HG03060 (cell line): ENCODE data around the gene OSBPL2.

ENCODE experiments used
- ATAC-seq: cut with Tn5 transposase; IDR thresholded peaks from one replicate; pipeline ENCODE4 v1.9.1; 2021; ENCODE audit warnings: low read depth, moderate number of reproducible peaks; ENCODE audit not compliant: unreplicated experiment

Gene OSBPL2

DNA sequence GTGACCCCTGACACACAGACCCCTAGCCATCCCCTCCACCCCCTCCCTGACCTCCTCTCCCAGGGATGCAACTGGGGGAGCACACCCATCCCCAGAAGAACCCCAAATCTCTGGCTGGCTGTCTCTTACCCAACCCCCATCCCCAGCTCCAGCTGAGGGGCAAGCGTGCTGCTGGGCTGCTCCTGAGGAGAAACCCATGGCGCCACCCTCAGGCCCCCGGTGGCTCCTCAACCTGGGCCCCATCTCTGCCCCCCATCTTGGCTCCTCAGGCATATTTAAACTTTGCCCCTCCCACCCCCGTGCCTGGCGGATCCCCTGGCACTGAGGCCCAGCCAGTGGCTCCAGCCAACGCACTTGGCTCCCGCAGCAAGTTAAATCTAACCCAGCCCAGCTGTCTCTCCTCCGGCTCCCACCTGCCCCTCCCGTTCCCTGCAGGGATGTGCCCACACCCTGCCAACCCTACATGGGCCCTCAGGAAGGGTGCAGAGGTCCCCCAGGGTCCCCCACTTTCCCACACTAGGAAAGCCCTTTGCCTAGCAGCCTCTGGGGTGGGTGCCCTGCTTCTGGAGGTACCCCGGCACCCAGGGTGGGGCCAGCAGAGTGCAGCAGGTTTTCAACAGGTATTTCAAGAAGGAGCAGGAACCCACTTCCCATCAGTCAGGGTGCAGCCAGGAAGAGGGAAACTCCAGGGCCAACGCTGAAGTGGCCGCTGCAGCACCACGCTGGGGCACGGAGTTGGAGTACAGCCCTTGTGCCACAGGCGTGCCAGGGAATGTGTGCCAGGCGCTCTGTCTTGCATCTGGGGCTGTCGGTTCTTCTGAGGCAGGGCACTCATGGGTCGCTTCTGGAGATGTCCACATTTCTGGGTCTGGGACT, 5.3 kb upstream of the OSBPL2 start:
- ATAC-seq, result no peak

DNA sequence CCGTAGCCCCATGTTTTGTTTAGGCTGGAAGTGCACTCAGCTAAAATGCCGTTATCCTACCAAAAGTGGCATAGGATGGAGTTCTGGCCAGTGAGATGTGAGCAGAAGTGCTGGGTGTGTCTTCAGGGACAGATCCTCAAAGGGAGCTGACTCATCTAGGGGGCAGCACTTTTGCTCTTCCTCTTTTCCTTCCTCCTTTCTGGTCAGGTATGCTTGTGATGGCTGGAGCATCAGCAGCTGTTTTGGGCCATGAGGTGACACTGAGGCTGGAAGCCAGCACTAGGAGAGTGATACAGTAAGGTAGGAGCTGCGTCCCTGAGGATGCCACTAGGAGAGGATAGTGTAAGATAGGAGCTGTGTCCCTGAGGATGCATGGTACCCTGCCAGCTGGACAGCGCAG, 4.6 kb upstream of the OSBPL2 start:
- no peak for ATAC-seq

DNA sequence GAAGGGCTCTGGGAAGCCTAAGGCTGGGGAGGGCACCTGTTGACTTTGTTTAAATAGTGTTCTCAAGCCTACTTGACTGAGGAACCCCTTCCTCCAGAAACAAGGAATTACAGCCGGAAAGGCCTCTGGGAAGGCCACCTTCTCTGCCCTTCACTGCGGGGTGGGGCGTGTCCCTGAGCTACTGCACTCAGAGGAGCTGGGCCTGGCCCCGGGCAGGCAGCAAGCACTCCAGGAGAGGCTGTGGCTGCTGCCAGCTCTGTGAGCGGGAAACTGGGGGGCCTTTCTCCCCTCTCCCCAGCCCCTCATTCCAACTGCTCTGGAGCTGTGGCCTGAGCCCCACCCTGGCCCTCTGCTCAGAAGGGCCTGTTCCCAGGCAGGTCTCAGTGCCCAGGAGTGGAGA, 4.0 kb upstream of the OSBPL2 start:
- no peak for ATAC-seq

DNA sequence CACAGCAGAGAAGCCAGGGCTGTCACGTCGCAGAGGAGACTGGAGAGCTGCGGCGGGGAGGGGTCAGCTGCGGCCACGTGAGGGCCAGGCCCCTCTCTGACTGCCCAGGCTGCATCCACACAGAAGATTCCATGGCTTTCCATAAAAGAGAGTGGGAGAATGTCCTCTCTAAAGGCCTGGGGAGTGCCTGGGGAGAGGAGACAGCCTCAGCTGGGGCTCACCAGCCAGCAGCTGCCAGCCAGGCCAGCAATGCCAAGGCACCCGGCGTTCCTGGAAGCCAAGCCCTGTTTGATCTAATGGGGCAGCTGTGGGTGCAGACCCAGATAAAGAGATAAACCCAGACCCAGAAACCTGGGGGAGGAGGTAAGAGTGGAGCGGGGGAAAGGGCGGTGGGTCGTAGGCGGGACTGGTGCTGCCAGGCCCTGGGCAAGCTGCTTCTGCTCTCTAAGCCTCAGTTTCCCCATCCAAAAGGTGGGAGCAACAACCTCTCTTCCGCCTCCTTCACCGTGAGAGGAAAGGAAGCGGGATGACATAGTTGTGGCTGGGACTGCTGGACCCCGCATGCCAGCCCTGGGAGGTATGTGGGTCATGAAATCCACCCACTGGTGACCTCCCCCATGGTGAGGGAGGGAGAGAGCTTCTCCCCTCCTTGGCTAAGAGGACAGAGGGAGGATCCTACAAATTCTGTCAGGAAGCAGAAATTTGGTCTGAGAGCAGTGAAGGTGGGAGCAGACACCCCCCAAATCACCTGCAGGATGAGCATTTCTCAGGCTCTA, 3.1 kb upstream of the OSBPL2 start:
- no peak for ATAC-seq

DNA sequence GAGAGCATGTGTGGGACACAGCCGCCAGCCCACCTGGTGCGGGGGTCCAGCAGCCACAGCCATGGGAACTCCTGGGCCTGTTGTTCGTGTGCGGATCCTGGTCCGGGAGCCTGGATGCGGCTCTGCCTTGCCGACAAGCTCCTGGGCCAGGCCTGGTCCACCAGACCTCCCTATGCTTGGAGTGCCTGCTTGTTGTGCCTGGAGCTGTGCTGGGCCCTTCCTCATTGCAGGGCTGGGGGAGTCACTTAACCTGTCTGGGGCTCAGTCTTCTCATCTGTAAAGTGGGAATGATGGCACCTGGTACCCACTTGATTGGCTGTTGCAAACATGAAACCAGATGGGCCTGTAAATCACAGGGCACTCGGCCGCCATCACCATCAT, 2.6 kb upstream of the OSBPL2 start:
- ATAC-seq, result no peak

DNA sequence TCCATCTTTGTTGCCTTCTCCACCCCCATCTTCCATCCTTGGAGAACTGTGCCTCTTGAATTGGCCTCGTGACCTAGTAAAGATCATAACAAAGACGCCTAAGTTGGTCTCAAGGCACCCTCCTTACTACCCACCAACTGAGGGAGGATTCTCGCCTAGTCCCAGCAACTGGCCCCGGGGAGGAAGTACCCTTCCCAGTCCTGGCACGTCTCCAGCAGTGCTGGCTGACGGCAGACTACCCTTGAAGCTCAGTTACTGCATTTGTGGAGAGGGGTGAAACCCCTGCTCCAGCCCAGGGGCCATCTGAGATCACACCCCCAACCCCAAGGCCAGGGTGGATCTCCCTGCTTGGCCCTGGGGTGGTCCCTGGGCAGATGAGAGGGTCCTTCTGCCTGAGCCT, 2.1 kb upstream of the OSBPL2 start:
- ATAC-seq, result no peak

DNA sequence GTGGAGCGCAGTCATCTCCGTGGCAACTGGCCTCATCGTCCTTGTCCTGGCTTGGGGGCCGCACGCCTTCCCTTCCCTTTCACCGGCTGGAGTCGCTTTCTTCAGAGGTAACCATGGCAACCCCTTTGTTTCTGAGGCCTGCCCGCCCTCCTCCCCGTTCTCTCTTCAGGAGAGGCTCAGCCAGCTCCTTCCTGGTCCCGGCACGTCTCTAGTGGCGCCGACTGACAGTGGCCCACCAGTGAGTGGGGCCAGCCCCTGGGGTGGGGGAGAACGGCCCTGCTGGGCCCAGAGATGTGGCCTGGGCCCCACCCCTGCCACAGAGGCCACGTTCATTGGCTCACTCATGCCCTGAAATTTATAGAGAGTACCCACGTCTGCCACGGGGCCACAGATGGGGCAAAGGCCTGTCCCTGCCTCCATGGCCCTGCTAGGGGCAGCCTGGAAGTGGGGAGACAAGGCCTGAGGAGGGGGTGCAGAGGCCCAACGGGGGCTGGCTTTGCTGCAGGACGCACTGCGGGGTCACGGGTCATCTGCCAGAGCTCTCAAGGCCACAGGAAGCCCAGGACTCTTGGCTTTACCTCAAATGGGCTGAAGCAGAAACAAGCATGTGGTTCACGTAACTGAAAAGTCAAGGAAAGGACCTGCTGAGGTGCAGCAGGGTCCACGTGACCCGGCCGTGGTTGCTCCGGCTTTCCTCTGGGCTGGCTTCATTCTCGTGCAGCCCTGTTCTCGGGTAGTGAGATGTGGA, 1.4 kb upstream of the OSBPL2 start:
- no peak for ATAC-seq

DNA sequence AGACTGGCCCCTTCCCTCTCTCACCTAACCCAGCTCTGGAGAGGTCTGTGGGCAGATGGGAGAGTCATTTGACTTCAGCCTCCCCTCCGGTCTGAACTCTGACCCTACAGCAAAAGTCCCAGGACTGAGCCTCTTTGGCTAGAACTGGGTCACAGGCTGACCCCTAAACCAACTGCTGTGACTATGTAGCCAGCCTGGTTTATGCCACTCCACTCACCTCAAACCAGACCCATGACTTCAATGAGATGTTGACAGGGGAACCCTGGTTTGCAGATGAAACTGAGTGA, 864 bp upstream of the OSBPL2 start:
- no peak for ATAC-seq

DNA sequence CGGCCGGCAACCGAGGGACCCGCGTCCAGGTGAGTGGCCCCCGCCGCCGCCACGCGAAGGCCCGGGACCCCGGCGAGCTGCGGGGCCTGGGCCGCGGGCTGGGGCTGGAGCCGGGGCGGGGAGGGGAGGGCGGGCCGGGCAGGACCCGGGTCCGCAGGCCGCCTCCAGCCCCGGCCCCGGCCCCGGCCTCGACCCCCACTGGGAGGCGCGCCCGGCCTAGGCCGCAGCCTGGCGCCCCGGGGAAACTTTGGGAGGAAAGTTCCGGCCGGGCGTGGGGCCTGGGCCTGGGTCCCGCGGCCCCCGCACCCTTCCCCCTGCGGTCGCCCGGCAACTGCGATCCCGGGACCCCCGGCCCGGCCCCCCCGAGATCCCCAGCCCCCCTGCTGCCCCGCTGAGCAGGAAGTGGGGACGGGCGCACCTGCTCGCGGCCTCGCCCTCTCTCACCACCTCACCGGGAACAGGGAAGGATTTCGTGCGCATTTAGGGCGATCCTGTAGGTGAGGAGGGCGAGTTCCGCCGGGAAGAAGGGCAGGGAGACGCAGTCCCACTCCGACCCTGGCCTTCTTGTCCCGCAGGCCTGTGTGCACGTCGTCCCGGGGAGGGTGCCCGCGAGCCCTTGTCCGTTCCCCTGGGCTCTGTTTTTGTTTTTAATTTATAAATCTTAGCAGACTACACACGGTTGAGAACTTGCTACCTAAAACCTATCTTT, 402 bp downstream of the OSBPL2 start:
- ATAC-seq, result no peak

DNA sequence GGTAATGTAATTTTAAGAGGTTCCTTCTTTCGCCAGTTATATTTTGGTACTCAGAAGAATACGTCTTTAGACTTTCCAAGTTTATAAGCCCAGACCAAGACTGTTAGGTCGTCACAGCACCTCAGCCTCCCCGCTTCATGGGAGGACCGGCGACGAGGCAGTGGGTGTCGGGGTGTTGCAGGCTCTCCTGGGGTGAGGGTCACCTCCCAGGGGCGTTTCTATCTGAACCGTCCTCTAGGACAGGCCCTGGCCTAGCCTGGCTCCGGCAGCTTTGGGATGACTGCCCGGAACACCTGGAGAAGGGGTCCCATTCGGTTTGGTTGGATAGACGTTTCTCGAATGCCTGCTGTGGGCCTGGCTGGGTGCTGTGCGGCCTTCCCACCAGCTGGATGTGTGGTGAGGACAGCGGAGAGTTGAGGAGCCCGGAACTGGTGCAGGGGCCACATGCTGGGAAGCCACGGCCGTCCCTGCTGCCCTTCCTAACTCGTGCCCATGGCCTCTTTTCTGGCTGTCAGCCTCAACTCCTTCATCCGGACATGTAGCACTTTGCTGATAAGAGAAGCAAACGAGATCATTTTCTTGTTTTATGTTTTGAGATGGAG, 1.1 kb downstream of the OSBPL2 start:
- no peak for ATAC-seq

DNA sequence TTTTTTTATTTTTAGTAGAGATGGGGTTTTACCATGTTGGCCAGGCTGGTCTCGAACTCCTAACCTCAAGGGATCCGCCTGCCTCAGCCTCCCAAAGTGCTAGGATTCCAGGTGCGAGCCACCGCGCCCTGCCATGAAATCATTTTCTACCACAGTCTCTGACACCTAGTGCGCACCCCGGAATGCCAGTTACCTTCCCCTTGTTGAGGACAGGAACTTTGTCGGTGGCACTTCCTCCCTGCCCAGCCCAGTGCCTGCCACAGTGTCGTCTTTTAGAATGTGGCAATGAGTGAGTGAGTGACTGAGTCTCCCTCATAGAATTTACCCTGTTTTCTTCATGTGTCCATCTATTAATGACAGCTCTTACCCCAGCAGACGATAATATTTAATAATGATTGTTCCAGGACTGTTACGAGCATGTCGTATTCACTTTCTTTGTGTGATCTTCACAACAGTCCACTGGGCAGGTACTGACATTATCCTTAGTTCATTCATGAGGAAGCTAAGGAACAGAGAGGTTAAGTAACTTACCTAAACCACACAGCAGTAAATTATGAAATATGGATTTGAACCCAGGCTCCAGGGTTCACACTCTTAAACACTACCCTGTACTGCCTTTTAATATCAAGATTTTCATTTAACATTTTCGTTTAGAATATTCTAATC, 1.8 kb downstream of the OSBPL2 start:
- no peak for ATAC-seq

DNA sequence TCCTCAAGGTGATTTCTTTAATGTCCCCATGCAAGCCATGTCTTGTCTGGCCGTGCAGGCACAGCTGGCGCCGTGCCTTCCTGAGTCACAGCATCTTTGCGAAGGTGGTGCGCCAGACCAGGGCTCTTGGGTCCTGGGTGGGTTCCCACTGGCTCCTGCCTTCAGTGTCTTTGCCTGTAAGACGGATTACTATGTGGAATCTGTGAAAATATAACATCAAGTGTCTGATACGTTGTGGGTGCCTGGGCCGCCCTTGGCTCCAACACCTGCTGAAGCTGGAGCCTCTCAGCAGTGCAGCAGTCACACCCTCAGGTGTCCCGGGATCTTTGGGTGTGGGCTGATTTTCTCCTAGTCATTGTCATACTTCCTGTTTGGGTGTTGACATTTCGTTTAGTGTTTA, 3.2 kb downstream of the OSBPL2 start:
- ATAC-seq, result no peak

DNA sequence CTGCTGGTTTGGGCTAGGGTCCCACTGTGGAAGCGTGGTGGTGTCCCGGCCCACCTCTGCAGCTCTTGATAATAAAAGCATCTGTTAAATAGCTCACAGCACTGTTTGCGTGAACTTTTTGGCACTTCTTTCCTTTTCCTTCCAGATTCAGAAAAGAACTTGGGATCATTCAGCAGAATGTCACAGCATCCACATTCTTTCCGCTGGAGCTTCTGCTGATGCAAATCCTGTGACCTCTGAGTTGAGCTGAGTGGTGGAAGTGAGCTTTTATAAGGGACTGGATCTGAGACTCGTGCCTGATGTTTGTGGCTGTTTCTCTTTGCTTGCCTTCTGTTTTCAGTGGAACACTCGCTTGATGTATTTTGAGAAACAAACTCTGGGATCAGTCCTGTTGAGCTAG, 3.9 kb downstream of the OSBPL2 start:
- ATAC-seq, result no peak

DNA sequence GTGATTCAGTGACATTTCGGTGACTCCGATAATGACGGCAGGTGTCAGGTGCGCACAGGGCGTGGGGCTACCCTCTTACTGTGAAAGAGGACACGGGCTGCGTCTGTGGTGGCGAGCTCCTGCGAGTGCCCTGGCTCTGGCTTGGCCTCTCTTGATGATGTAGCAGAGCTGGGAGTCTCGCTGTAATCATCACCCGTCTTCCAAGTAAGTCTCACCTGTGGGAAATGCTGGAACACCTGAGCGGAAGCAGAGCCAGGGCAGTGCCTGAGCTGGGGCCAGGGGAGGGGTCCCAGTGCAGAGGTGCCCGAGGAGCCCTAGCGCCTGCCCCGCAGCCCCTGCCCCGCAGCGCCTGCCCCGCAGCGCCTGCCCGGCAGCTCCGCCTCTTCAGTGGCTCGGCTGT, 4.8 kb downstream of the OSBPL2 start:
- no peak for ATAC-seq

DNA sequence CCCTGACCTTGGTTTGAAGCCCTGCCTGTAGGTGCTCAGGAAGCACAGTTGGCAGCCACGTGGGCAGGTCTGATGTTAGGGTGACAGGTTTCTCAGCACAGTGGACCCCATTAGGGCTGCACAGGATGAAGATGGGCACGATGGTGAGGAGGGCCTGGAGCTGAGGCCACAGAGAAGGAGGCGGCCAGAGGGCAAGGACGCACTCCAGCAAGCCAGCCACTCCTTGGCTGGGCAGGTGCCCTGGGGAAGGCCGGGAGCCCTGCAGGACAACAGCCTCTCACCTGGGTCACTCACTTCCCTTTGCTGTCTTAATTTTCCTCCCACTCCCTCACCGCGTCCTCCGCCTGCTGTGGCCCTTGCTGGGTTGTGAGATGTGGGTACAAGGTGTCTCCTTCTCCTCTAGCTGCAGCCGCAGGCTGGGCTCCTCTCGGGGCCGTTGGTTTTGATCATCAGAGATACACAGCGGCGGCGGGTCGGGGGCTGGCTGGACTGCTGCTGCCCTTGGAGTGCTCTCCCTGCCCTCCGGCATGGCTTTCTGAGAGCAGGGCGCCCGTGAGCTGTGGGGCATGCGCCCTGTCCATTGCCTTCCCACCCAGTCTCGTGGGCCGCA, 5.7 kb downstream of the OSBPL2 start:
- no peak for ATAC-seq

DNA sequence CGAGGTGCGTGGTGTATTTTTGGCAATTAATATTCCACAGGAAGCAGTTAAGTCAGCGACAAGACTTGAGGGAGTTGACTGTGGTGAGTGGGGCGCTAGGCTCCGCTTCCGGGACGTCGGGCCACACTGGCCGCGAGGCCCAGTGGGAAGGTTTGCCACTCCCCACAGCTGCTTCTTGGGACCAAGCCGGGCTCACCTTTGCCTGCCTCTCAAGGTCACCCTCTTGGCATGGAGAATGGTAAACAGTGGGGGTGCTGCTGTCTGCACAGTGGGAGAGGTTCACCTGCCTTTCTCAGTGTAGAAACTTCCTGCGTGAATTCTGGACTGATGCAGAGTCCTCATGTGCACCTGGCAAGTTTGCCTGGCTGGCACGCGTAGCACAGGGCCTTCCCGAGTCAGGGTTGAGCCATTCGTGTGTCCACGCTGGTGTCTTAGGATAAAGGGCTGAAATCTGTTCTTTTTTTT, 6.4 kb downstream of the OSBPL2 start:
- ATAC-seq, result no peak

DNA sequence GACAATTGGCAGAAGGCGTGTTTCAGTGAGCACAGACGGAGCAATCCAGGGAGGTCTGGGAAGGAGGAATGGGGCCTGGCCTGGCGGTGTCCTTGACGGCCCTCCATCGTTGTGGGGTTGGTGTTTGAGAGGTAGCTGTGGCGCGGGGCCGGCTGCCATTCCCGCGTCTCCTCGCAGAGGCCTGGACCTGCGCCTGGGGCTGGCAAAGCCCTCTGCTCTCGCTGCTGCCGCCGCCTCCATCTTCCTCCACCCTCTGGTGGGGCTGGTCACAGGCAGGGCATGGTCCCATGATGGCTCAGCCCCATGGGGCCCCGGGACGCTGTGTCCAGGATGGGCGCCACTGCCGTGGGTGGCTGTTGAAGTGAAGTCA, 7.6 kb downstream of the OSBPL2 start:
- ATAC-seq, result no peak

DNA sequence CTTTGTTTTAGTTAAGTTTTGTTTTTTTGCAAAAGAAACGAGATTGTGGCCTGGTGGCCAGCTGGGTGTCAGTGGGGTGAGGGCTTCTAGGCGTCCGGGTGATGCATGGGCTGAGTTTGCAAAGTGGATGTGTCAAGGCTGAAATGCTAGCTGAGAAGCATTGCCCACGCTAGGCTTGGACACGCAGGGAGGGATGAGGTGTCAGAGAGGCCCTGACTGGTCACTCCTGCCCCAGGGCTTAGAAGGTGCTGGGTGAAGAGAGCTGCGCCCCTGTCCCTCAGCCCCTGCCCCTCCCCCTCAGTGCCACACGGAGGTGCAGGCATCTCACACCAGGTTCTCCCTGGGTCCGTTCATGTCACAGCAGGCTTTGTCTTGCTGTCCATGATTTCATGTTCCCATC, 8.1 kb downstream of the OSBPL2 start:
- ATAC-seq, result no peak

DNA sequence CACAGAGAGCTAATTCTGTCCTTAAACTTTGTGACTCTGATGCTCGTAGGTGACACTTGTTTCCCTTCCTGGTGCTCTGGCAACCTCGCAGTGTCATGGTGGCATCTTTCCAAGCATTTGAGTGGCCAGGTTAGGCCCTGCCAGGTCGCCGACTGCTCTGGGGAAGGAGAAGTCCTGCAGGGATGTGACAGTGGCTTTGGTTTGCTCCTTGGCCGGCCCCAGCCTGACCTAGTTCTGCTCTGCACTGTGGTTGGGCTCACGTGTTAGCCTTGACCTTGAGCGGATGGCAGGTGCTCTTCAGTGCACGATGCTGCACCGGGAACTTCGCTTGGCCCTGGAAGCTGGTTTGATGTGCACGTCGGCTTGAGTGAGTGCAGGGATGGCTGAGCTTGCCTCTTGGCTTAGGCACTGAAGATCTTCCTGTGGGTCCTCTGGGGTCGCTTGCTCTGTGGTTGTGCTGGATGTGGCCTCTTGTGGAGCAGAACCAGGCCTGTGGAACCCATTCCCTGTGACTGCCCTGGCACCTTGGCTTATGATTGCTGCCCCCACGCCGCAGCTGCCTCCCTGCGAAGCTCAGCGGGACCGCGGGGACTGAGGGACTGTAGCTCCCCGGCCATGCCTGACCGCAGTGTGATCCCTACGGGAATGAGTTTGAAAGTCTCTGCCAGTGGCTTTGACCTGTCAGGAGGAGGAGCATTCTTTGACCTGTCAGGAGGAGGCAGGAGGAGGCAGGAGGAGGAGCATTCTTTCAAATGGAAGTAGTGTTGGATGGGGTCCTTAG, 8.7 kb downstream of the OSBPL2 start:
- no peak for ATAC-seq
